Esophagus (tissue), 2 donors: ENCODE measurements around the gene FGFR3. TPM values are rescaled to one million over a fixed set of nuclear protein-coding genes. Genes with fewer than 3 reads are reported as not detected.
A peak's percentile ranks its signal among the peaks of the same experiment; 100 is the strongest.
"Not testable (repeated sequence)": the region's sequence is repeated elsewhere in the genome, so short reads cannot be mapped to it uniquely, and the experiment has no call there.

Experiments used
- H3K27ac ChIP-seq, 2 donors: one replicate each; pipeline ENCODE4 v1.5.1; 2013; ENCODE audit warnings: low read depth in 2 of 2, mild to moderate bottlenecking in 2 of 2, inconsistent platforms in 1 of 2, low read length in 1 of 2, moderate library complexity in 1 of 2
- H3K27me3 ChIP-seq, 2 donors: one replicate each; pipeline ENCODE4 v1.6.1; 2013; ENCODE audit warnings: low read length in 2 of 2, control low read depth in 1 of 2, mild to moderate bottlenecking in 1 of 2; ENCODE audit not compliant: insufficient read depth in 2 of 2, control insufficient read depth in 1 of 2
- H3K36me3 ChIP-seq, 2 donors: one replicate each; pipeline ENCODE4 v1.6.1; 2013; ENCODE audit warnings: low read length in 1 of 2; ENCODE audit not compliant: control insufficient read depth in 2 of 2, insufficient read depth in 2 of 2
- H3K4me1 ChIP-seq, 2 donors: one replicate each; pipeline ENCODE4 v1.6.1; 2013; ENCODE audit warnings: low read length in 1 of 2; ENCODE audit not compliant: control insufficient read depth in 2 of 2, insufficient read depth in 2 of 2
- H3K4me3 ChIP-seq, 2 donors: one replicate each; pipeline ENCODE4 v1.5.1; 2013; ENCODE audit warnings: low read length in 2 of 2, mild to moderate bottlenecking in 2 of 2, low read depth in 1 of 2, moderate library complexity in 1 of 2
- H3K9me3 ChIP-seq, 2 donors: one replicate each; pipeline ENCODE4 v1.6.1; 2013; ENCODE audit warnings: mild to moderate bottlenecking in 2 of 2, low read depth in 1 of 2, low read length in 1 of 2, moderate library complexity in 1 of 2; ENCODE audit not compliant: control insufficient read depth in 2 of 2, insufficient read depth in 1 of 2
- WGBS, 2 donors: extraction: QIAGEN DNeasy Blood & Tissue Kit; methylation state at CpG; one replicate each; pipeline ENCODE4 v1.1.7; 2013; 5-methylcytosine and 5-hydroxymethylcytosine counted together
- polyA plus RNA-seq, 2 donors: library from polyadenylated mRNA; stranded (reverse); fragments of 200-250 nt; gene quantifications; one replicate each; pipeline ENCODE4 v1.2.3, GENCODE V29; 2013
- donor health status: healthy with polysubstance abuse.
- donor health status: Bipolar disorder and iron deficiency.

Gene FGFR3
- polyA plus RNA-seq, 2 donors = 97.6 to 121 TPM

DNA sequence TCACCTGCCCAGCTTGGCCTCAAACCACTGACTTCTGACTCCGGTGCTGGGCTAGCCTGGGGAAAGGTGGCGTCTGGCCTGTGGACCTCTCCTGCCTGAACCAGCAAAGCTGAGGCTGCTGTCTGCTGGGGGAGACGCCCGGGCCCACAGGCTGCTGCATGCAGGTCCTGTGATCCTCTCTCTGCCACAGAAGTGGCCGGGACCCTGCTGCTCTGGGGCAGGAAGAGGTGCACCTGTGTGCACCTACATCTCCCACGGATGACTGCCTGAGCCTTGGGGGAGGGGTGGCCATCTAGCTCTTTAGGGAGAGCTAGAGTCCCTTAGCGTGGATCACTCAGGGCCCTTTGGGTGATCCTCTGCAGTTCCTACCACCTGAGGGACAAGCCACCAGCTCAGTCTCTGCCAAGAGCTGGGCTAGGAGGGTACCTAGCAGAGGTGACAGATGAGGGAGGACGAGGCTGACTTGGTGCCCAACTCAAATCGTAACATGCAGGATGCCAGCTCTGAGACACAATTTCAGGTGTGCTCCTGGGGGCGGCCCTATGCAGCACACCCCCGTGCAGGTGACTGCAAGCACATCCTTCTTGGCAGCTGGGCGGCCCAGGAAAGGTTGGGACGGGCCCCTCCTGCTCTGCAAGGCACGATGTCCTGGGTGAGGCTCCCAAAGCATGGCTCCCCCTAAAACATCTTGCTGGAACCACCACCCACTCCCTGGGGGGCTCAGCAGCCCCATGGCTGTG lies 40.4 kb downstream of the FGFR3 start:
- peaks cover 33 to 47% of the 10 kb centered on the region in 2 donors for H3K36me3 ChIP-seq
- H3K4me3 ChIP-seq = no peak overlapping the region
- no peaks in the 10 kb centered on the region for H3K4me1 ChIP-seq
- WGBS, 2 donors = 90 to 92% methylated on average over 14 of the region's 14 CpGs
- no peaks in the 10 kb centered on the region for H3K9me3 ChIP-seq
- no peaks in the 10 kb centered on the region for H3K27me3 ChIP-seq
- H3K27ac ChIP-seq = no peak overlapping the region

GRCh38 chr4:1834047-1834775 lies 41.1 kb downstream of the FGFR3 start:
- no peak overlapping the region for H3K4me3 ChIP-seq
- peaks cover 35 to 52% of the 10 kb centered on the region in 2 donors for H3K36me3 ChIP-seq
- 87 to 89% methylated on average over 21 of the region's 21 CpGs for WGBS, 2 donors
- H3K27ac ChIP-seq = no peak overlapping the region
- no peaks in the 10 kb centered on the region for H3K27me3 ChIP-seq
- no peaks in the 10 kb centered on the region for H3K4me1 ChIP-seq
- no peaks in the 10 kb centered on the region for H3K9me3 ChIP-seq

DNA sequence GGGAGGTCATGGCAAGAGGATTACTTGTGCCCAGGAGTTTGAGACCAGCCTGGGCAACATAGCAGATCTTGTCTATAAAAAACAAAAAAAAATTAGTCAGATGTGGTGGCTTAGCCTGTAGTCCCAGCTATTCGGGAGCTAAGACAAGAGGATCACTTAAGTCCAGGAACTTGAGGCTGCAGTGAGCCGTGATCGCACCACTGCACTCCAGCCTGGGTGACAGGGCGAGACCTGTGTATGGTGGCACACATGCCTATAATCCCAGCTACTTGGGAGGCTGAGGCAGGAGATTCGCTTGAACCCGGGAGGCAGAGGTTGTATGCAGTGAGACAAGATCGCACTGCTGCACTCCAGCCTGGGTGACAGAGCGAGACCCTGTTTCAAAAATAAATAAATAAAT lies 42.7 kb downstream of the FGFR3 start:
- not testable (repeated sequence) for H3K4me1 ChIP-seq, H3K27ac ChIP-seq, H3K4me3 ChIP-seq, H3K9me3 ChIP-seq, H3K27me3 ChIP-seq
- 92 to 97% methylated on average over 8 of the region's 8 CpGs for WGBS, 2 donors
- peaks cover 38 to 57% of the 10 kb centered on the region in 2 donors for H3K36me3 ChIP-seq

GRCh38 chr4:1836650-1837049 lies 43.6 kb downstream of the FGFR3 start:
- Histone ChIP-seq H3K27me3 (no peaks in the 10 kb centered on the region), H3K4me1 (no peaks in the 10 kb centered on the region), H3K27ac (no peak overlapping the region), H3K36me3 (peaks cover 31 to 58% of the 10 kb centered on the region in 2 donors), H3K9me3 (no peaks in the 10 kb centered on the region), H3K4me3 (no peak overlapping the region)
- 92 to 97% methylated on average over 7 of the region's 7 CpGs for WGBS, 2 donors

GRCh38 chr4:1837069-1837468 lies 44.0 kb downstream of the FGFR3 start:
- WGBS, 2 donors = 94 to 96% methylated on average over 10 of the region's 10 CpGs
- H3K4me1 ChIP-seq = no peaks in the 10 kb centered on the region
- H3K27ac ChIP-seq = no peak overlapping the region
- H3K9me3 ChIP-seq = no peaks in the 10 kb centered on the region
- H3K36me3 ChIP-seq = peaks cover 31 to 62% of the 10 kb centered on the region in 2 donors
- H3K27me3 ChIP-seq = no peaks in the 10 kb centered on the region
- no peak overlapping the region for H3K4me3 ChIP-seq

GRCh38 chr4:1839282-1839681 lies 46.2 kb downstream of the FGFR3 start:
- no peaks in the 10 kb centered on the region for H3K4me1 ChIP-seq
- no peaks in the 10 kb centered on the region for H3K9me3 ChIP-seq
- H3K4me3 ChIP-seq = no peak overlapping the region
- peaks cover 27 to 61% of the 10 kb centered on the region in 2 donors for H3K36me3 ChIP-seq
- H3K27me3 ChIP-seq = no peaks in the 10 kb centered on the region
- peak overlapping the region; percentile 50 to 79 for H3K27ac ChIP-seq
- 74% methylated on average over 7 of the region's 7 CpGs for WGBS, 2 donors

DNA sequence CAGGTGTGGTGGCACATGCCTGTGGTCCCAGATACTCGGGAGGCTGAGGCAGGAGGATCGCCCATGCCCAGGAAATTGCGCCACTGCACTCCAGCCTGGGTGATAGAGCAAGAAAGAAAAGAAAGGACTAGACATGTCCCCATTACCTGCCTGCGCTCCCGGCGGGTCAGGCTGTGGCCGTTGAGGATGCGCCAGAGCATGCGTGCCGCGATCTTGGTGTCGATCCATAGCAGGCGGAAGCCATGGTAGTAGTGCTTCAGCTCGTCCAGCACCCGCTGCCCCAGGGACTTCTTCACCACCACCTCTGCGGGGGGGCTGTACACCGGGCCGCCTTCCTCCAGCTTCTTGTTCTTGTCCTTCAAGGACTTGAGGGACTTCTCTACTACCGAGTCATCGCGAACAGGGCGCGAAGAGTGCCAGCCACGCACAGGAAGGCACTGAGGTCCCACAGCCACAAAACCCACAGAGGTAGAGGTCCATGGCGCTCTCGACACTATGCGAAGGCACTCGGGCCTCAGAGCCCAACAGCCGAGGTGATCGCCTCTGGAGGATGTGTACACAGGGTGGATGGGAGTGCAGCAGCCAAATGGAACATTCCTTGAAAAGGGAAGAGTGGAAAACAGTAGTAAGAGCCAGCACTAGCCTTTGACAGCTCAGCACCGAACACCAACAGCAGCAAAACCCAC lies 48.3 kb downstream of the FGFR3 start:
- H3K4me1 ChIP-seq = no peaks in the 10 kb centered on the region
- H3K27ac ChIP-seq = no peak overlapping the region
- peaks cover 17 to 54% of the 10 kb centered on the region in 2 donors for H3K36me3 ChIP-seq
- no peak overlapping the region for H3K4me3 ChIP-seq
- no peaks in the 10 kb centered on the region for H3K9me3 ChIP-seq
- no peaks in the 10 kb centered on the region for H3K27me3 ChIP-seq
- WGBS, 2 donors = 93 to 94% methylated on average over 30 to 31 of the region's 31 CpGs

DNA sequence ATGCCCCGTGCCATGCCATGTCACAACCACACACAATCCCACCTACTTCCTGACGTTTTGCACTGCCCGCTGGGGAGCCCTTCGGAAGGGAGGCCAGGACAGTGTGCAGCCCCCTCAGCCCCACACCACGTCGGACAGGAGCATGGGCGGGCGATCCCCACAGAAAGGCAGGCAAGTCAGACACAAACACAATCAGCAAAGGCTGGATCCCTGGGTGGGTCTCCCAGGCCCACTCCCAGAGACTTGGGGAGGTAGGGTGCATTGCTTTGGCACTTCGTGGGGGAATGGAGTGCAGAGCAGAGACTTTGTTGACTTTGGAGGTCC lies 48.8 kb downstream of the FGFR3 start:
- Histone ChIP-seq H3K4me3 (no peak overlapping the region), H3K27ac (no peak overlapping the region), H3K36me3 (peaks cover 13 to 49% of the 10 kb centered on the region in 2 donors), H3K27me3 (no peaks in the 10 kb centered on the region), H3K9me3 (no peaks in the 10 kb centered on the region), H3K4me1 (no peaks in the 10 kb centered on the region)
- WGBS, 2 donors = 84 to 89% methylated on average over 9 of the region's 9 CpGs

GRCh38 chr4:1842339-1842895 lies 49.3 kb downstream of the FGFR3 start:
- Histone ChIP-seq H3K9me3 (no peaks in the 10 kb centered on the region), H3K27ac (no peak overlapping the region), H3K4me1 (no peaks in the 10 kb centered on the region), H3K36me3 (peaks cover 13 to 49% of the 10 kb centered on the region in 2 donors), H3K27me3 (no peaks in the 10 kb centered on the region), H3K4me3 (no peak overlapping the region)
- WGBS, 2 donors = 93 to 94% methylated on average over 13 of the region's 13 CpGs
